ENCODE data around the gene EIF2S2.

Gene EIF2S2

GRCh38 chr20:34122274-34122980 lies 10.4 kb upstream of the EIF2S2 start:
- DNase-seq (ENCODE audit: low read depth) = no peak

GRCh38 chr20:34120213-34120612 lies 8.2 kb upstream of the EIF2S2 start:
- DNase-seq (ENCODE audit: low read depth) = no peak

- DNase-seq (ENCODE audit: low read depth) = no peak
Measured at GRCh38 chr20:34115232-34115631, 3.2 kb upstream of the EIF2S2 start.

GRCh38 chr20:34114809-34115208 lies 2.8 kb upstream of the EIF2S2 start:
- DNase-seq (ENCODE audit: low read depth) = no peak

- DNase-seq (ENCODE audit: low read depth) = peak; percentile 59
Measured at GRCh38 chr20:34112600-34113101, 608 bp upstream of the EIF2S2 start.

GRCh38 chr20:34110745-34111641 lies 1.1 kb downstream of the EIF2S2 start:
- DNase-seq (ENCODE audit: low read depth) = peak; percentile 76

GRCh38 chr20:34110025-34110744 lies 1.9 kb downstream of the EIF2S2 start:
- no peak for DNase-seq (ENCODE audit: low read depth)

GRCh38 chr20:34109442-34109841 lies 2.6 kb downstream of the EIF2S2 start:
- no peak for DNase-seq (ENCODE audit: low read depth)

- peak; percentile 51 for DNase-seq (ENCODE audit: low read depth)
Measured at GRCh38 chr20:34108616-34109174, 3.3 kb downstream of the EIF2S2 start.

- DNase-seq (ENCODE audit: low read depth) = no peak
Measured at GRCh38 chr20:34105978-34106675, 5.9 kb downstream of the EIF2S2 start.

- no peak for DNase-seq (ENCODE audit: low read depth)
Measured at GRCh38 chr20:34104059-34104458, 8.0 kb downstream of the EIF2S2 start.

GRCh38 chr20:34102342-34102741 lies 9.7 kb downstream of the EIF2S2 start:
- no peak for DNase-seq (ENCODE audit: low read depth)

- no peak for DNase-seq (ENCODE audit: low read depth)
Measured at GRCh38 chr20:34100576-34100975, 11.5 kb downstream of the EIF2S2 start.

GRCh38 chr20:34099675-34100074 lies 12.4 kb downstream of the EIF2S2 start:
- no peak for DNase-seq (ENCODE audit: low read depth)

- no peak for DNase-seq (ENCODE audit: low read depth)
Measured at GRCh38 chr20:34098570-34098969, 13.5 kb downstream of the EIF2S2 start.

GRCh38 chr20:34096699-34097444 lies 15.2 kb downstream of the EIF2S2 start:
- DNase-seq (ENCODE audit: low read depth) = no peak

- no peak for DNase-seq (ENCODE audit: low read depth)
Measured at GRCh38 chr20:34095825-34096224, 16.2 kb downstream of the EIF2S2 start.

- no peak for DNase-seq (ENCODE audit: low read depth)
Measured at GRCh38 chr20:34093895-34094294, 18.1 kb downstream of the EIF2S2 start.

GRCh38 chr20:34091637-34092200 lies 20.3 kb downstream of the EIF2S2 start:
- DNase-seq (ENCODE audit: low read depth) = no peak

- DNase-seq (ENCODE audit: low read depth) = no peak
Measured at GRCh38 chr20:34090645-34091044, 21.4 kb downstream of the EIF2S2 start.
